H9 (cell line): ENCODE data around the gene ILF3. TPM values are rescaled to one million over a fixed set of nuclear protein-coding genes. Genes with fewer than 3 reads are reported as not detected.

Experiments
- DNase-seq: peaks from one replicate; pipeline ENCODE4 v3.0.0-alpha.2; 2017
- H2AFZ ChIP-seq: one replicate; pipeline ENCODE4 v1.6.1; 2013; ENCODE audit warnings: mild to moderate bottlenecking, low read length, control low read depth, moderate library complexity
- H2AK5ac ChIP-seq: 2 replicates; pipeline ENCODE4 v1.6.1; 2013; ENCODE audit warnings: low read length, control low read depth, mixed read lengths; ENCODE audit not compliant: insufficient read length
- H2BK120ac ChIP-seq: one replicate; pipeline ENCODE4 v1.6.1; 2013; ENCODE audit warnings: low read depth, mild to moderate bottlenecking, low read length, control low read depth, inconsistent platforms; ENCODE audit not compliant: poor library complexity, severe bottlenecking
- H2BK12ac ChIP-seq: 2 replicates; pipeline ENCODE4 v1.6.1; 2013; ENCODE audit warnings: low read length, control low read depth, mixed read lengths, low read depth; ENCODE audit not compliant: insufficient read length
- H2BK15ac ChIP-seq: 2 replicates; pipeline ENCODE4 v1.6.1; 2013; ENCODE audit warnings: low read depth, low read length, control low read depth
- H2BK20ac ChIP-seq: one replicate; pipeline ENCODE4 v1.6.1; 2013; ENCODE audit warnings: low read depth, mild to moderate bottlenecking, low read length, control low read depth, inconsistent platforms; ENCODE audit not compliant: poor library complexity, severe bottlenecking
- H2BK5ac ChIP-seq: 2 replicates; pipeline ENCODE4 v1.6.1; 2013; ENCODE audit warnings: low read length, control low read depth, mixed read lengths; ENCODE audit not compliant: insufficient read length
- H3K14ac ChIP-seq: 2 replicates; pipeline ENCODE4 v1.6.1; 2013; ENCODE audit warnings: low read length, control low read depth; ENCODE audit not compliant: insufficient read depth
- H3K18ac ChIP-seq: 2 replicates; pipeline ENCODE4 v1.6.1; 2013; ENCODE audit warnings: low read depth, mild to moderate bottlenecking, mixed read lengths, low read length, control low read depth; ENCODE audit not compliant: insufficient read length
- H3K23ac ChIP-seq: 2 replicates; pipeline ENCODE4 v1.6.1; 2013; ENCODE audit warnings: low read length, control low read depth, mixed read lengths, low read depth; ENCODE audit not compliant: insufficient read length
- H3K23me2 ChIP-seq: 2 replicates; pipeline ENCODE4 v1.6.1; 2013; ENCODE audit warnings: low read depth, mild to moderate bottlenecking, mixed read lengths, low read length, control low read depth; ENCODE audit not compliant: insufficient read length, poor library complexity, severe bottlenecking
- H3K27ac ChIP-seq: 2 replicates; pipeline ENCODE4 v1.5.1; 2013; ENCODE audit warnings: low read length, control low read depth, mixed read lengths, low read depth; ENCODE audit not compliant: insufficient read length
- H3K27me3 ChIP-seq: 2 replicates; pipeline ENCODE4 v1.6.1; 2013; ENCODE audit warnings: low read length, control low read depth, inconsistent platforms; ENCODE audit not compliant: insufficient read depth
- H3K4ac ChIP-seq: 2 replicates; pipeline ENCODE4 v1.6.1; 2013; ENCODE audit warnings: low read depth, mild to moderate bottlenecking, control low read depth, inconsistent platforms, low read length, moderate library complexity
- H3K4me1 ChIP-seq: 2 replicates; pipeline ENCODE4 v1.6.1; 2013; ENCODE audit warnings: low read length, control low read depth, inconsistent platforms; ENCODE audit not compliant: insufficient read depth
- H3K4me2 ChIP-seq: 2 replicates; pipeline ENCODE4 v1.6.1; 2013; ENCODE audit warnings: low read length, control low read depth, mixed read lengths; ENCODE audit not compliant: insufficient read length, insufficient read depth
- H3K56ac ChIP-seq: 2 replicates; pipeline ENCODE4 v1.6.1; 2013; ENCODE audit warnings: low read depth, mild to moderate bottlenecking, mixed read lengths, low read length, control low read depth; ENCODE audit not compliant: insufficient read length
- H3K79me1 ChIP-seq: 2 replicates; pipeline ENCODE4 v1.6.1; 2013; ENCODE audit warnings: low read depth, mild to moderate bottlenecking, moderate library complexity, low read length, control low read depth, inconsistent platforms; ENCODE audit not compliant: insufficient read depth, poor library complexity, severe bottlenecking
- H3K79me2 ChIP-seq: 2 replicates; pipeline ENCODE4 v1.6.1; 2013; ENCODE audit warnings: low read length, control low read depth, inconsistent platforms; ENCODE audit not compliant: insufficient read depth
- H3K9ac ChIP-seq: 2 replicates; pipeline ENCODE4 v1.6.1; 2013; ENCODE audit warnings: low read length, control low read depth, mixed read lengths; ENCODE audit not compliant: insufficient read length; ENCODE audit errors: extremely low read depth
- H3K9me3 ChIP-seq: one replicate; pipeline ENCODE4 v1.6.1; 2013; ENCODE audit warnings: low read depth, low read length, inconsistent platforms; ENCODE audit not compliant: control insufficient read depth
- H3T11ph ChIP-seq: one replicate; pipeline ENCODE4 v1.6.1; 2013; ENCODE audit warnings: mild to moderate bottlenecking, low read length, control low read depth, inconsistent platforms
- H4K20me1 ChIP-seq: one replicate; pipeline ENCODE4 v1.6.1; 2013; ENCODE audit not compliant: control insufficient read depth, insufficient read length, insufficient read depth
- H4K5ac ChIP-seq: 2 replicates; pipeline ENCODE4 v1.6.1; 2013; ENCODE audit warnings: low read depth, mild to moderate bottlenecking, mixed read lengths, low read length, control low read depth; ENCODE audit not compliant: insufficient read length
- H4K8ac ChIP-seq: replicated peaks from 2 replicates; pipeline ENCODE4 v1.6.1; 2013; ENCODE audit warnings: low read length, control low read depth, mixed read lengths, low read depth; ENCODE audit not compliant: insufficient read length
- H4K91ac ChIP-seq: 2 replicates; pipeline ENCODE4 v1.6.1; 2013; ENCODE audit warnings: low read depth, mild to moderate bottlenecking, moderate library complexity, mixed read lengths, low read length, control low read depth; ENCODE audit not compliant: insufficient read length
- H3K27ac Mint-ChIP-seq, 3 experiments: 2 replicates in 2 of 3; 3 replicates in 1 of 3; pipeline ENCODE4 v1.8.0; 2020 to 2021; ENCODE audit warnings: mixed read lengths in 3 of 3, mild to moderate bottlenecking in 1 of 3, moderate library complexity in 1 of 3
- H3K27me3 Mint-ChIP-seq: 2 replicates; pipeline ENCODE4 v1.8.0; 2021; ENCODE audit warnings: low read depth, mild to moderate bottlenecking, moderate library complexity, mixed read lengths
- H3K36me3 Mint-ChIP-seq, 3 experiments: 2 replicates in 2 of 3; 3 replicates in 1 of 3; pipeline ENCODE4 v1.8.0; 2020 to 2021; ENCODE audit warnings: low read depth in 3 of 3, mixed read lengths in 3 of 3; ENCODE audit not compliant: insufficient read depth in 1 of 3
- H3K4me1 Mint-ChIP-seq, 2 experiments: 2 replicates each; pipeline ENCODE4 v1.8.0; 2020; ENCODE audit warnings: mixed read lengths in 2 of 2
- H3K4me3 Mint-ChIP-seq, 2 experiments: 2 replicates in 1 of 2; 3 replicates in 1 of 2; pipeline ENCODE4 v1.8.0; 2020 to 2021; ENCODE audit warnings: mild to moderate bottlenecking in 2 of 2, mixed read lengths in 2 of 2, moderate library complexity in 1 of 2
- H3K9me3 Mint-ChIP-seq, 2 experiments: 2 replicates in 1 of 2; 3 replicates in 1 of 2; pipeline ENCODE4 v1.8.0; 2020; ENCODE audit warnings: mild to moderate bottlenecking in 2 of 2, mixed read lengths in 2 of 2, moderate library complexity in 1 of 2
- CTCF ChIP-seq: fragments of 200-600 bp; sonication (generic); conservative IDR thresholded peaks from 3 replicates; pipeline ENCODE4 v1.8.0; 2021; ENCODE audit warnings: antibody characterized with exemption, mild to moderate bottlenecking
- WGBS: extraction: QIAGEN DNeasy Blood & Tissue Kit; methylation state at CpG from one replicate; pipeline ENCODE4 v1.1.7; 2013; ENCODE audit warnings: missing lambda C conversion rate, low lambda C conversion rate, mixed read lengths; ENCODE audit not compliant: insufficient read length; ENCODE audit errors: extremely low coverage; 5-methylcytosine and 5-hydroxymethylcytosine counted together
- total RNA-seq: library from RNA; stranded (reverse); gene quantifications from 2 replicates; pipeline ENCODE4 v1.2.1, GENCODE V29; 2021

Gene ILF3
- total RNA-seq, 1 experiment from 2014 or later = 841 TPM

GRCh38 chr19:10708291-10708690 is 54.1 kb downstream of the ILF3 start:
- Histone ChIP-seq H3K14ac (no peak overlapping the region), H2BK5ac (no peak overlapping the region), H3T11ph (no peak overlapping the region), H2AFZ (no peak overlapping the region), H3K79me2 (no peaks in the 10 kb centered on the region), H3K79me1 (no peaks in the 10 kb centered on the region), H4K5ac (no peak overlapping the region), H3K56ac (no peak overlapping the region), H2BK120ac (no peak overlapping the region), H3K23me2 (no peaks in the 10 kb centered on the region), H2BK12ac (no peak overlapping the region), H2BK20ac (no peak overlapping the region), H3K4ac (no peak overlapping the region), H4K8ac (no peak overlapping the region), H2BK15ac (no peak overlapping the region), H3K9me3 (no peaks in the 10 kb centered on the region), H3K27me3 (no peaks in the 10 kb centered on the region), H3K9ac (no peak overlapping the region), H3K4me2 (no peak overlapping the region), H4K91ac (no peak overlapping the region), H3K27ac (no peak overlapping the region), H4K20me1 (no peaks in the 10 kb centered on the region), H3K18ac (no peak overlapping the region), H3K23ac (no peak overlapping the region), H2AK5ac (no peak overlapping the region), H3K4me1 (no peaks in the 10 kb centered on the region)
- no peaks in the 10 kb centered on the region for H3K9me3 Mint-ChIP-seq
- TF ChIP-seq CTCF = no peak
- H3K27me3 Mint-ChIP-seq = no peaks in the 10 kb centered on the region
- peaks cover 3 to 9% of the 10 kb centered on the region in 2 experiments; a peak in 3 of 4 replicates for H3K4me1 Mint-ChIP-seq
- H3K27ac Mint-ChIP-seq = peak overlapping the region in 1 of 3 experiments; percentile 64; a peak in 1 of 7 replicates
- H3K36me3 Mint-ChIP-seq = peaks cover 8 to 30% (median 20%) of the 10 kb centered on the region in 3 experiments; a peak in 6 of 7 replicates
- DNase-seq = no peak
- WGBS = no CpG with 5 or more reads among the region's 7 CpGs
- H3K4me3 Mint-ChIP-seq = no peak overlapping the region
